HG03064 (cell line): ENCODE results near the gene MRFAP1.
A peak's percentile ranks its signal among the peaks of the same experiment; 100 is the strongest.
"Not testable (repeated sequence)": the region's sequence is repeated elsewhere in the genome, so short reads cannot be mapped to it uniquely, and the experiment has no call there.

Source experiments
- ATAC-seq: cut with Tn5 transposase; IDR thresholded peaks from one replicate; pipeline ENCODE4 v1.9.1; 2021; ENCODE audit warnings: low read depth; ENCODE audit not compliant: unreplicated experiment

The MRFAP1 gene

GRCh38 chr4:6662591-6662990 lies 22.1 kb downstream of the MRFAP1 start:
- ATAC-seq, result no peak

- ATAC-seq, result no peak
These were observed 23.3 kb downstream of the MRFAP1 start for GRCh38 chr4:6663596-6664393.

GRCh38 chr4:6665320-6665654 lies 24.8 kb downstream of the MRFAP1 start:
- ATAC-seq, result no peak

GRCh38 chr4:6668391-6668790 lies 27.9 kb downstream of the MRFAP1 start:
- no peak for ATAC-seq

GRCh38 chr4:6671648-6672047 lies 31.2 kb downstream of the MRFAP1 start:
- ATAC-seq, result no peak

GRCh38 chr4:6672131-6672530 lies 31.6 kb downstream of the MRFAP1 start:
- ATAC-seq, result no peak

- not testable (repeated sequence) for ATAC-seq
These were observed 32.2 kb downstream of the MRFAP1 start for GRCh38 chr4:6672541-6673190.

GRCh38 chr4:6673191-6673659 lies 32.7 kb downstream of the MRFAP1 start:
- ATAC-seq, result not testable (repeated sequence)

GRCh38 chr4:6673660-6674499 lies 33.4 kb downstream of the MRFAP1 start:
- ATAC-seq, result peak; percentile 70

- peak; percentile 37 for ATAC-seq
These were observed 34.1 kb downstream of the MRFAP1 start for GRCh38 chr4:6674500-6675149.

GRCh38 chr4:6676722-6677558 lies 36.5 kb downstream of the MRFAP1 start:
- no peak for ATAC-seq

- no peak for ATAC-seq
These were observed 40.0 kb downstream of the MRFAP1 start for GRCh38 chr4:6680372-6681034.

GRCh38 chr4:6681191-6681590 lies 40.7 kb downstream of the MRFAP1 start:
- ATAC-seq, result no peak

GRCh38 chr4:6682862-6683590 lies 42.5 kb downstream of the MRFAP1 start:
- no peak for ATAC-seq

- ATAC-seq, result no peak
These were observed 44.2 kb downstream of the MRFAP1 start for GRCh38 chr4:6684656-6685055.

GRCh38 chr4:6686104-6686787 lies 45.8 kb downstream of the MRFAP1 start:
- no peak for ATAC-seq

GRCh38 chr4:6687947-6688878 lies 47.7 kb downstream of the MRFAP1 start:
- no peak for ATAC-seq
